ENCODE data around the gene CACNG5.

The CACNG5 gene

DNA sequence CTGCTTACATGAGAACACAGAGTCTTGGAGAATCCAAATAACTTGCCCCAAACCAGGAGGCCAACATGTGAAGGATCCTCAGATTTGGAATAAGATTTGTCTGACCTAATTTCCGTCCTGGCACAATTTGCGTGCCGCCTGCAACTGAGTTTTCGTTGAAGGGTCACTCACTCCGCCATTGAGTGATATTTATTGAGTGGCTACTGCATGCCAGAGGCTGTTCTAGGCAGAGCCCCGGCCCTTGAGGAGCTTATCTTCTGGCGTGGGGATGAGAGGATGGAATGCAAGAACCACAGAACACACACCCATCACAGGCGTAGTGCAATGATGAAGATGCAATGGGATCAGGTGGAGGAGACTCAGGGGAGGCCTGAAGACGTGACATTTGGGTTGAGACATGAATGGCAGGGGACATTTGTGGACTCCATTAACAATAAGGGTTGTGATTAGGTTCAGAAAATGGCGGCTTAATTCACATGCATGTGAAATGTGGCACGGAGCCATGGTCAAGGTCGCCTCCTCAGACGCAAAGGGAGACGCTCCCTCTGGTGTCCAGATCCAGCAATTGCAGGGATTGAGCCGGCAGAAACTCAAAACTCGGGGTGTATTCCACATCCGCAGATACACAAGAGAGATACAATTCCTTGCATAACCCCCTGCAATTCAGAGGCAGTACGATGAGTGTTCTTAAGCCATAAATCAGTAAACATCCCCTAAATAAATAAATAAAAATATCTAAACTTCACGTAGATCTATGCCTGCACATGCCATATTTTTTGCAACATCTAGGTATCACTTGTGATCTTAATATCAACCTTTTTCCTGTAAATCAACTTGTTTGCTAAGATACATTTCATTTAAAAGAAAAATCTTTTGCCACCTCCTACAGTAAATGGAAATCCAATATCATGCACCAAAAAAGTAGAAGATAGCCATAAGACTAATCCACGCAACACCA, 71.7 kb downstream of the CACNG5 start:
- peak; percentile 87 for DNase-seq (ENCODE audit: low read depth)

DNA sequence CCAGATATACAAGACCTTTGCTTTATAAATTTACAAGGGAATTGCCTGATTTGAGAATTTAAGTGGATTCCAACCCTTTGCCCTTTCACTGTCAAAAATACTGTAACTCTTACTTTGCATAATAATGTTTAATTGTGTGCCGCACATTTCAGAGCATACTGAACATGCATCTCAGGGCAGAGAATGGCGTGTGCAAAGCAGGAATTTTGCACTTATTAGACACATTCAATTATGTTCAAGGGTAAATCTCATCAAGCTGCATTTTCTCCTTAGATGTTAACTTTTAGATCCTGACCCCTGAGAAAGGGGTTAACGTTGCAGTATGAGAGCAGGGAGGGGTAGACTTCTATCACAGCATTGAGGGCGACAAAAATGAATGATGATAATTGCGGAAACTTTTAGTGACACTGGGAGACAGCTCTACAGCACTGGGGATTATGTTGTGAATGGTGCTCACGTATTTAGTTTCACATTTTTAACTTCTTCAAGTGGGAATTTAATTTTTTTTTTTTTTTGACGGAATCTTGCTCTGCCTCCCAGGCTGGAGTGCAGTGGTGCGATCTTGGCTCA, 75.0 kb downstream of the CACNG5 start:
- no peak for DNase-seq (ENCODE audit: low read depth)

DNA sequence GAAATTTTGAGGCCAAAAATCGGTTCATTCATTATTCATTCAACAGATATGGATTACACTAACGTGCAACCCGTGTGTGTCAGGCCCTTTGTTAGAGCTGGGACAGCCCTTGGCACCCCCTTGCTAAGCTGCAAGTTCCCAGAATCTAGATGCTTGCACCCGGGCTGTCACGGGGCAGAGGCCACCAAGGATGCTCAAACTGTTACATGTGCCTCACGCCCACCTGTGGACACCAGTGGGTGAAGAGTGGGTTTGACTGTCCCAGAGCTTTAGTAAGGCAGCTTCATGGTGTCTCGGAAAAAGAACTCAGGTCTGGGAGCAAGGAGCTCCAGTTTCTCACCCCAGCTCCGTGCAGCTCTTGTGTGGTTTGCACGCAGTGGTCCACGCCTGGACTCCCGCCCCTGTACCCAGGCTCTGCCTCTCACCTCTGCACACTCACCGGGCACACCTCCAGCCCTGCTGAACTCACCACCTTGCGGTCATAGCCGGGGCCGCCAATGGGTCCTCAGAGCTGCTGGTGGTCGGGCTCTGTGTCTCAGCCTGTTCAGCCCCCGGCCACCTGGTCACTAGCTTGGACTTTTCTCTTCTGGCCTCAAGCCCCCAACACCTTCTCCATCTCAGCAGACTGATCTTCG, 75.9 kb downstream of the CACNG5 start:
- no peak for DNase-seq (ENCODE audit: low read depth)

DNA sequence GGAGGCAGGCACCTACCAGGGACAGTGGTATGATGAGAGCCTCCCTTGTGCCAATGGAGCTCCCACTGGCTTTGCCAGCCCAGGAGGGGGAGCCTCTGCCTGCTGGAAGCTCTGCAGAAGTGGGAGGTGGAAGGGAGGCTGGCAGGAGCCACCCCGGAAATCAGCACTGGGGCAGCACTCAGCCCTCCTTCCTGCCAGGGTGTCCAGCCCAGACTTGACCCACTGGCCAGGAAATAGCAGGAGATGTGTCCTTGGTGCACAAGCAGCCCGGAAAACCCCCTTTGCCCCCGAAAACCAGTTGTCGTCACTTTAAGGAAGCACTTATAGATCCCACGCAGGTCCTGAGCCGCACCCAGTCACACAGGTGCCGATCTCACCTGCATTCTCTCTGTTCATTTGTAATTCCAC, 80.3 kb downstream of the CACNG5 start:
- DNase-seq (ENCODE audit: low read depth), result peak; percentile 40

DNA sequence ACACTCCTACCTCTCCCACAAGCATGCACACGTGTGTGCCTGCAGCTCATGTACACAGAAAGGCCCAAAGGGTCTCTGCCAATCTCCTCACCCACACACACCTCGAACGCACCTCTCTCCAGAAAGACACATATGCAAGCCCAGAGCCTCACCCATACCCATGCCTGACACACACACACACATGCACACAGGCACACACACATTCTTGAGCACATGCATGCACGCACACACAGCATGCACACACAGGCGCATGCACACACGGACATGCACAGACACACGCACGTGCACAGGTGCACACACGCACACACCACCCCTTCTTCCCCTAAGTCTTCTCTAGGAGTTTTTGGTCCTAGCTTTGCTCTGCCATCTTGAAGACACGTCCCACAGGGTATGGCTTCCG, 80.9 kb downstream of the CACNG5 start:
- no peak for DNase-seq (ENCODE audit: low read depth)

DNA sequence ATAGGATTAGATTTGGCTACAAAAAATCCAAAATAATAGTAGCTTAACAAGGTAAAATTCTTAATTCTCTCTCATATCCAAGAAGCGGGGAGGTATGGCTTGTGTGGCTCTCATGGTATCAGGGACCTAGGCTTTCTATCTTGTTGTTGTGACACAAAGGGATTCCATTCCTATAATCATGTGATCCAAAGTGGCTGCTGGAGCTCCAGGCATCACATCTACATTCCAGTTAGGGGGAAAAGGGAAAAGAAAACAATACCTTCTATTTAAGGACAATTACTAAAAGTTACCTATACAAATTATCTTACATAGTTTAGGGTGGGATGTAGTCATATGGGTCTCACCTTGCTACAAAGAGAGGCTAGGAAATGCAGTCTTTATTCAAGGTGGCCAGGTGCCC, 82.0 kb downstream of the CACNG5 start:
- no peak for DNase-seq (ENCODE audit: low read depth)

DNA sequence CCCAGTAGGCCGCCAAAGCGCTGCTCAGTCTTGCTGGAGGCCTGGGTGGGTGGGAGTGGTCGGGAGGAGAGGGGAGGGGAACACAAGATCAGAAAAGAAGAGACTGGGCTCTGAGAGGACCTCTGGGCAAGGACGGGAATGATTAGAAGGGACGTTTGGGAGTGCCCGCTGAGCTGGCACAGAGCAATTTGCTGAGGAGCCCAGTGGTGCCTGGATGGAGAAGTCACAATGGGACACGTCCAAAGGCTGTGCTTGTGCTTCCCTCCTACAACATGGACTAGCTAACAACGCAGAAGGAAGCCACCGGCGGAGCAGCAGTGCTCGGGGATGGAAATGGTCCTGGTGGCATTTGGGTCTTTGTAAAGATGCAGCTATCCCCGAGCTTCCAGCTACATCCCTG, 84.0 kb downstream of the CACNG5 start:
- DNase-seq (ENCODE audit: low read depth), result no peak

DNA sequence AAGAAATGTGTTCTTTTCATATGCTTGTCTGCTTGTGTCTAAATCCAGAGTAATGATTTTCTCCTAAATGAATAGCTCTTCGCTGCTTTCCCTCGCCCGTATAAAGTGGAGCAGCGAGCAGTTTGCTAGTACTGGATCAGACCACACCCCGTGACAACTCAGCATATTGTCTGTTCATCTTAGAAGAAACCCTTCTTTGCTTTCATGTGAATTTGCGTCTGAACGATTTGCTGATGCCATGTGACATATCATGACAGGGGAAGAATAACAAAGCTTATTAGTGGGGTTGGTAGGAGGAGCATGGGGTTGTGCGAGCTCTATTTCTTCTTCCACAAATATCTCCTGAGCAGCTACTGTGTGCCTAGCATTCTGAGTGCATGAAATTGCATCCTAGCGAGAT, 85.5 kb downstream of the CACNG5 start:
- no peak for DNase-seq (ENCODE audit: low read depth)

DNA sequence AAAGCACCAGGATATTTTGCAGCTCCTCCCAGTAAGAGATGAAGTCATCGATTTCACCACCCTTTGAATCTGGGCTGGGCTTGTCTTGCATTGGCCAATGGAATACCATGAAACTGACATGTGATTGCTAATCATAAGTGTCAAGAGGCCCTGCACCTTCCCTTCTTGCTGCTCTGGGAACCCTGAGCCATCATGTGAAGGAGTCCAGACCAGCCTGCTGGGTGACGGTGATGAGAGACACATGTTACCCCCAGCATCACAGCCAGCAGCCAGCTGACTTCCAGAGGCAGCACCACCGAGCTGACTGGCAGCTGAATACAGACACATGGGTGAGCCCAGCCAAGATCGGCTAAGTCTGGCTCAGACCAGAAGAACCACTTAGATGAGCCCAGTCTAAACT, 86.0 kb downstream of the CACNG5 start:
- no peak for DNase-seq (ENCODE audit: low read depth)

DNA sequence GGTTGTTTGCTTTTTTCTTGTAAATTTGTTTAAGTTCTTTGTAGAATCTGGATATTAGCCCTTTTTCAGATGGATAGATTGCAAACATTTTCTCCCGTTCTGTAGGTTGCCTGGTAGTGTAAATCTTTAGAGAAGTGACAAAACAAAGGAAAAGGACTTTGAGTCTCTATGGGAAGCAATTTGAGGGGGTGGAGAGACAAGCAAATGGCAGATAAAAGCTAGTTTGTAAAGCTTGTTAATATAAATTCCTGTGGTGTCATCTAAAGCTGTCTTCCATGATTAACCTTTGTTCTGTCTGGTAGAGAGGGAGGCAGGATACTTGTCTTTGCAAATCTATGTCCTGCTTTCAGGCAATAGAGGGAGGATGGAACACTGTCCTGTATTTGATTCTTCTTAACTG, 89.0 kb downstream of the CACNG5 start:
- no peak for DNase-seq (ENCODE audit: low read depth)

DNA sequence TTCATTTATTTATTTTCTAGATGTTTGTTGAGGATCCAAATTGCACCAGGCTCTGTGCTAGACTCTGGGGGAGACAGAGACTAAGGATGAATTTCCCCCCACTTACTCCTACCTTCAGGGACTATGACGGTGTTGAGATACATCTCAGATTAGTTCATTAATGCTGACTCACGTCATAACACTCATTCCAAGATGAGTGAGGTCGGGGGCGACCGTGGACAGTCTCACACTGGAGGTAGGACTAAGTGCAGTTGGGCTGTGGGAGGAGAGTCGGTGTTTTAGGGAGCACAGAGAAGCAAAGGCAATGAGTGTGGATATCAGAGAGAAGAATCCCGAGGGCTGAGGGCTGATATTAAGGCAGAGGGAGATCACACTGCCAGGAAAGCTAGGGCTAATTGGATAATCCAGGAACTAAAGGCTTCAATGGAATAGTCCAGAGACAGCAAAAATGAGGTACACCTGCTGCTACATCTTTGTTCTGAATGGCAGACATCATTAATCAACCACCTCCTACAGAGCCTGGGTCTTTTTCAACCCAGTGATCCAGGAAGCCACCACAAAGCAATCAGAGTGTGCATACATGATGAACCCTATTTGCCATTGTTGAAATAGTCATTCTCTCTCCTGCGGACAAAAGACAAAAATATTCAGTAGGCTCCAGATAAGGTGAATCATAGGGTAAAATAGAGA, 91.0 kb downstream of the CACNG5 start:
- no peak for DNase-seq (ENCODE audit: low read depth)

DNA sequence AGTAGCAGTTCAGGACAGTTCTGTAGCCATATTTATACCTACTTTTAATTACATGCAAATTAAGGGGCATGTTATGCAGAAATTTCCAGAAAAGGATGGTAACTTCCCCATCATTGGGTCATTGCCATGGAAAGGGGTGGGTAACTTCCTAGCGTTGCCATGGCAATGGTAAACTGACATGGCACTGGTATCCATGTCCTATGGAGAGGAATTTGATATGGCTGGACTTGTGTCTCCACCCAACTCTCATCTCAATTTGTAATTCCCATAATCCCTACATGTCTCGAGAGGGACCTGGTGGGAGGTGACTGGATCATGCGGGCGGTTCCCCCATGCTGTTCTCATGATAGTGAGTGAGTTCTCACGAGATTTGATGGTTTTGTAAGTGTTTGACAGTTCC, 94.0 kb downstream of the CACNG5 start:
- no peak for DNase-seq (ENCODE audit: low read depth)

DNA sequence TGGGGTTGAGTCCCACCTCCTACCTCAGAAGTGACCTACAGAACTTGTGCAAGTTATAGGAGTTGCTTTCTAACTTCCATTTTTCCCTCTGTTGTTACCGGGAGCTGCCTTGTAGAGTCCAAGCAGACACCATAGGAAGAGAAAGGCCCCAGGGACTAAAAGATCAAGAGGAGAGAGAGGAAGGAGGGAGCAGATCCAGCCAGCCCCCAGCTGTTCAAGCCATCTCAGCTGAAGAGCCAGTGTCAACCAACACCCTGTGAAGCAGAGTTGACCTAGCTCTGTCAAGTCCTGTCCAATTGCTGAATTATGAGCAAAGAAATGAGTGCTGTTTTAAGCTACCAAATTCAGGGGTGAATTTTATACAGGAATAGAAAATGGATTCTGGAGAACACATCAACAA, 94.7 kb downstream of the CACNG5 start:
- DNase-seq (ENCODE audit: low read depth), result no peak

DNA sequence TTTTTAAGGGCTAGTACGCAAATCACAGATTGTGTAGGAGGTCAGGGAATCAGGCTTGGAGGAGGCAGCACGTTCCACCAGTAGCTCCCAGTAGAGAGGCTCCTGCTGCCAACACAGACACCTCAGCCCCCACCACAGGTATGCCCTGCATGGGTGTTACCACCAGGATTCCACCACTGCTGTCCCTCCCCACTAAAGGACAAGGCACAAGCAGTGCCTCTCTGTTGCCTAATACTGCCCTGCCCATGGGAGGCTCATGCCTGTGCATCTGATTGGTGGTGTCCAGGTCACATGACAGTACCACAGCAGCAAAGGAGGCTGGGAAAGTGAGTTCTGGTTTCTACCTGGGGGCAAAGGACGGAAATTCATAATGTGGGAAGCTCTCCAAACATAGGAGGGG, 96.0 kb downstream of the CACNG5 start:
- peak; percentile 17 for DNase-seq (ENCODE audit: low read depth)

DNA sequence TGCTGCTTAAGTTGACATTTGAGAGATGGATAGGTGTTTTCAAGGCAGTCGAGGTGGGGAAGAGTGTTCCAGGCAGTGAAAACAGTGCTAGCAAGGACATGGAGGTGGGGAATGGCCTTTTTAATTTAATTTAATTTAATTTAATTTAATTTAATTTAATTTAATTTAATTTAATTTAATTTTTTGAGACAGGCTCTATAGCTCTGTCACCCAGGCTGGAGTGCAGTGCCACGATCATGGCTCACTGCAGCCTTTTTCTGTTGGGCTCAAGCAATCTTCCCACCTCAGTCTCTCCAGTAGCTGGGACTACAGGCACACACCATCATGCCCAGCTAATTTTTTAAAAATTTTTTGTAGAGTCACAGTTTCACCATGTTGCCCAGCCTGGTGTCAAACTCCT, 97.4 kb downstream of the CACNG5 start:
- DNase-seq (ENCODE audit: low read depth), result no peak

DNA sequence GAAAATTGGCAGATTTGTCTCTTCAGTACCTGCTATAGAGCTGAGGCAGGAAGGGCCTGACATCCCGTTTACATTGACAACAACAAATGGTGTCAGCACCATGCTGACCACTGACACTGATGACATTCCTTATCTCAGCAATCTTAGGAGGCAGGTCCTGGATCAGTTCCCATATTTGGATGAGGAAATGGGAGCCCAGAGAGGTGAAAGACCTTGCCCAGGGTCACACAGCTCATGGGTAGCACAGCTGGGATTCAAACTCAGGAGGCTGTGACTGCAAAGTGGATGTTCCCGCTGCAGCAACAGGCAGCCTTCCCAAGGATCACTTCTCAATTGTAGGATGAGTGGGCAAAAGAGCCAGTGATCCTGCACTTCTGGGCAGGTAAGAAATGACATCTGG, 99.1 kb downstream of the CACNG5 start:
- DNase-seq (ENCODE audit: low read depth), result no peak

Data from ELR (cell line).